T-helper 2 cell treated with Interferon-gamma antibody and Interleukin-4, amounts not matched to agents 5 μg/mL and 100 μg/mL, for 36 hours (primary cell): ENCODE results near the gene LGSN.
"Not testable (repeated sequence)": the region's sequence is repeated elsewhere in the genome, so short reads cannot be mapped to it uniquely, and the experiment has no call there.

Experiments
- DNase-seq: peaks from one replicate; pipeline ENCODE4 v3.0.0; 2021; ENCODE audit warnings: low spot score
- H3K27ac Mint-ChIP-seq: one replicate; pipeline ENCODE4 v1.8.0; 2021; ENCODE audit warnings: mild to moderate bottlenecking, mixed read lengths
- H3K27me3 Mint-ChIP-seq: one replicate; pipeline ENCODE4 v1.8.0; 2021; ENCODE audit warnings: low read depth, mixed read lengths
- H3K36me3 Mint-ChIP-seq: one replicate; pipeline ENCODE4 v1.8.0; 2021; ENCODE audit warnings: low read depth, mixed read lengths
- H3K4me1 Mint-ChIP-seq: one replicate; pipeline ENCODE4 v1.8.0; 2021; ENCODE audit warnings: low read depth, mixed read lengths
- H3K4me3 Mint-ChIP-seq: one replicate; pipeline ENCODE4 v1.8.0; 2022; ENCODE audit warnings: mild to moderate bottlenecking, moderate library complexity, mixed read lengths
- H3K9me3 Mint-ChIP-seq: one replicate; pipeline ENCODE4 v1.8.0; 2021; ENCODE audit warnings: mixed read lengths

Gene LGSN

GRCh38 chr6:63246581-63246980 is 73.2 kb downstream of the LGSN start:
- Mint-ChIP-seq H3K27me3 (no peaks in the 10 kb centered on the region), H3K27ac (no peak overlapping the region), H3K9me3 (no peaks in the 10 kb centered on the region), H3K36me3 (no peaks in the 10 kb centered on the region), H3K4me1 (no peaks in the 10 kb centered on the region), H3K4me3 (no peak overlapping the region)
- DNase-seq, result no peak

GRCh38 chr6:63245909-63246308 is 73.9 kb downstream of the LGSN start:
- H3K27me3 Mint-ChIP-seq, result no peaks in the 10 kb centered on the region
- no peaks in the 10 kb centered on the region for H3K4me1 Mint-ChIP-seq
- no peaks in the 10 kb centered on the region for H3K36me3 Mint-ChIP-seq
- H3K9me3 Mint-ChIP-seq, result no peaks in the 10 kb centered on the region
- no peak overlapping the region for H3K4me3 Mint-ChIP-seq
- no peak for DNase-seq
- H3K27ac Mint-ChIP-seq, result no peak overlapping the region

DNA sequence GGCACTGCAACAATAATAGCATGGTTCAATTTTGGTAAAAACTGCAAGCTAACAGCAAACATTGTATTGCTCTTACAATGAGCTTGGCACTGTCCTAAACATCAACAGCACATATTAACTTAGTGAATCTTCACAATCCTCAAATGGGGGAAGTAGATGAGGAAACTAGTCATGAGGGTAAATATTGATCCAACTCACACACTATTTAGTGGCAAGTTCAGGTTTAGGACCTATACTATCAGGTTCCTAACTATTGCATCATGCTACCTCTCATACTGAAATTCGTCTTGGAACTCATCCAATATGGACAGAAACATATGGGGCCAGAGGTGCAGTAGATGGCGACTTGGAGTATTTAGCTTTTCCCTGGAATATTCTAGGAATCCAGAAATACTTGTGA is 74.4 kb downstream of the LGSN start:
- Mint-ChIP-seq H3K4me3 (no peak overlapping the region), H3K27me3 (no peaks in the 10 kb centered on the region), H3K4me1 (no peaks in the 10 kb centered on the region), H3K9me3 (no peaks in the 10 kb centered on the region), H3K27ac (no peak overlapping the region), H3K36me3 (no peaks in the 10 kb centered on the region)
- no peak for DNase-seq

GRCh38 chr6:63236398-63236817 is 83.4 kb downstream of the LGSN start:
- Mint-ChIP-seq H3K4me3 (no peak overlapping the region), H3K36me3 (no peaks in the 10 kb centered on the region), H3K27ac (no peak overlapping the region), H3K4me1 (no peaks in the 10 kb centered on the region), H3K9me3 (peaks cover 4% of the 10 kb centered on the region), H3K27me3 (no peaks in the 10 kb centered on the region)
- no peak for DNase-seq

DNA sequence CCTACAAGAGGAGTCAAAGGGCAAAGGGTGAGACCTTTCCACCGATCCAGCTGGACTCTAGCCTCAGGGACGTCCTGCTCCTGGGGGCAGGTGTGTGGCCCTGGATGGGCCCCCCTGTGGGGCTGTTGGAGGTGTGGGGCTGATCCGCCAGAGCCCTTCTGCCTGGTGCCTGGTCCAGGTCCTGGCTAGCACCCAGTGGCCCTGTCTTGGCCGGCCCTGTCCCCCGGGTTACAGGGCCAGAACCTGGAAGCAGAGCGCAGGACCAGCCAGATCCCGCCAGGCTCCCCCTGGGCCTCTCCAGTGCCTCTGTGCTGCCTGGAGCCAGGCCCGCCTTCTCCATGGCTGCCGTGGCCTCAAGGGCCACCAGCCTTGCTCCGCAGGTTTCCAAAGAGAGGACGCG is 89.3 kb downstream of the LGSN start:
- not testable (repeated sequence) for H3K36me3 Mint-ChIP-seq, H3K4me1 Mint-ChIP-seq, H3K27ac Mint-ChIP-seq, DNase-seq, H3K4me3 Mint-ChIP-seq, H3K27me3 Mint-ChIP-seq
- H3K9me3 Mint-ChIP-seq, result peaks cover 10% of the 10 kb centered on the region

DNA sequence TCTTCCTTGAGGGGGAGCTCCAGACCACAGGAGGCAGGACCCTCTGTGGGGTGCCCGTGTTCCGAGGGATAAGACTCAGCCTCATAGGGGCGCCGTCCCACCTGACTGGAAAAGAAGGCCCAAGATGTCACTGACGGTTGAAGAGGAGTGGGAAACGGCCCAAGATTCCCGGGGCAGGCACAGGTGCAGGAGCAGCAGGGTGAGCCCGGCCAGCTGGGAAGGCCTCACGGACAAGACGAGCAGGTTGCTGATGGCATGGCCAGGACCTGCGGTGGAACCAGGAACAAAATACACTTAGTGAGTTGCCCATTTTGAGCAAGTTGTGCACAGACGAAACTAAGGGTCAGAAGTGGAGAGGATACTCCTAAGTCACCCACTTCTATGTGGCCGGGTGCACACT is 89.8 kb downstream of the LGSN start:
- not testable (repeated sequence) for H3K36me3 Mint-ChIP-seq, H3K4me3 Mint-ChIP-seq, H3K4me1 Mint-ChIP-seq, H3K27me3 Mint-ChIP-seq, DNase-seq, H3K27ac Mint-ChIP-seq
- H3K9me3 Mint-ChIP-seq, result peaks cover 10% of the 10 kb centered on the region

- not testable (repeated sequence) for H3K9me3 Mint-ChIP-seq, DNase-seq, H3K27me3 Mint-ChIP-seq, H3K27ac Mint-ChIP-seq, H3K4me1 Mint-ChIP-seq, H3K36me3 Mint-ChIP-seq, H3K4me3 Mint-ChIP-seq
Measured at GRCh38 chr6:63227928-63228894, 91.6 kb downstream of the LGSN start.

GRCh38 chr6:63225987-63226386 is 93.8 kb downstream of the LGSN start:
- not testable (repeated sequence) for DNase-seq, H3K27me3 Mint-ChIP-seq, H3K4me3 Mint-ChIP-seq, H3K4me1 Mint-ChIP-seq, H3K36me3 Mint-ChIP-seq, H3K27ac Mint-ChIP-seq, H3K9me3 Mint-ChIP-seq
